NAMALWA (cell line): ENCODE measurements around the gene KCNMA1.
"Not testable (repeated sequence)": the region's sequence is repeated elsewhere in the genome, so short reads cannot be mapped to it uniquely, and the experiment has no call there.

Experiments used
- DNase-seq: peaks from one replicate; pipeline ENCODE4 v3.0.0-alpha.2; 2015; ENCODE audit warnings: low spot score

KCNMA1 gene

DNA sequence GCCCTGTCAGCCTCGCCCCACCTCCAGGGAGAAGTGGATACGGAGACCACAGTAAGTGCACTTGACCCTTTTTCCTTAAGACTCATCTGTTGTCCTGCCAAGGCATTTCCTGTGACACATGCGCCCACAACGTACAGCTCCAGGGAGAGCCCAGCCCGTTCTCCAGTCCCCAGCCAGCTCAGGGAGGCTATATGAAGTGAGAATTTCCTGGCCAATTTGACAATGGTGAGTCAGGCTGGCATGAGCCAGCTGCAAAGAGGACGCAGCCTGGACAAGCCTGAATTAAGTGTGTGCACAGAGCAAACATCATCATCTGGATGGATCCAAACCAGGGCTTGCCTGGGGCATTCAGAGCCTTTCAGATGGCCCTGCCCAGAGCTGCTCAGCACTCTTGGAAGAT, 244.8 kb downstream of the KCNMA1 start:
- DNase-seq = no peak

DNA sequence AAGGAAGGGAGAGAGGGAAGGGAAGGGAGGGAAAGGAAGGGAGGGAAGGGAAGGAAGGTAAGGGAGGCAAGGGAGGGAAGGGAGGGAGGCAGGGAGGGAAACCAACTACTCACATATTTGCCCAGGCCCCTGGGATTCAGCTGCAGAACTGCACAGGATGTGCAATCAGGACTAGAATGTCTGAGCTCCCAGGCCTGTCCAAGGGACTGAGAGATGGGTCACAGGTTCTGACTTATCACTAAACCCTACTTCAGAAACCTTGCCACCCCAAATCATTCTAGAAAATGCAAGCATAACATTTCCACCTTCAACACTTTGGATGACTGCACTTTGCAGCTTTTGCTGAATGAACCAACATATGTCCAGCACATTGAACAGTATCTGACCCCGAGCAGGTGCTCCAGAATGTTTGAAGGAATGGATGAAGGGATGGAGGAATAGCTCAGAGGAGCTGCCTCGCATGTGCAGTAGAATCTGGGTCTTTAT, 245.3 kb downstream of the KCNMA1 start:
- DNase-seq = no peak

DNA sequence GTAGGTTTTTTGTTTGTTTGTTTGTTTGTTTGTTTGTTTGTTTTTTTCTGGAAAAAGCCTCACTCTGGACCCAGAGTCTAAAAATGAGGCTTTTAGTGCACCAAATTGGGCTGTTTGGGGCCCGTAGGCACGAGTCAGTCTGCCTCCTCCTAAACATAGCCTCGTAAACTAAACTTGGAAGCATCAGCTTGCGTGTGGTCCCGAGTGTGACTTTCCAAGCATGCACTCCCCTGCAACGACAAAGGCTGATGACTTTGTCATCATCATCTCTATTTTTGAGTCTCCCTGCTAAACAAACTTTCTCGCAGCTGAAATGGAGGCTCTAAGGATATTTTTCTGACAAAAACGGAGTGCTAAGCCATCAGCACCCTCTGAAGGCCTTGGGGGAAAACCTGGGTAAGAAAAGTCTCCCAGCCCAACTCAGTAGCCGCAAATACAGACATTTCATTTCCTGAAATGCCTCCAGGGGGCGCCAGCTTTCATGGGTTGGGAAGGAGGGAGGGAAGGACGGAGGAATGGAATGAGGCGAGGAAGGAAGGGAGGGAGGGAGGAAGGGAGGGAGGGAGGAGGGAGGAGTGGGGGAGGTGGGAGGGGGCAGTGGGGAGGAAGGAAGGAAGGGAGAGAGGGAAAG, 245.9 kb downstream of the KCNMA1 start:
- peak; percentile 42 for DNase-seq

DNA sequence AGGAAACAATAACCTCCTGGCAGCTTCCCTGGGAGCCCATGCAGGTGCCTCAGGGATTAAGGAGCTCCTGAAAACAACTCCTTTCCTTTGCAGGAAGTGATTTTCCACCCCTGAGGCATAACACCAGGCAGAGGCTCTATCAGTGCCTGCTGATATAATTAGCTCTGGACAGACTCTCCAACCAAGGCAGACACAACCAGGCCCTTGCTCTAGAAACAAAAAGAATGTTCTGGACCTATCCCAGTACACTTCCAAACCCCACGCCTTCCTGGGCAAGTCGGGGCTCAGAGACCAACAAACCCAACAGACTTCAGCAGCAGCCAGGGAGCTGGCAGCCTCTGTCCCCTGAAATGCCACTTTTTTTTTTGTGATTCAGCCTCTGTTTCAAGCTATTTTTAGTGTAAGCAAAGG, 247.1 kb downstream of the KCNMA1 start:
- no peak for DNase-seq

DNA sequence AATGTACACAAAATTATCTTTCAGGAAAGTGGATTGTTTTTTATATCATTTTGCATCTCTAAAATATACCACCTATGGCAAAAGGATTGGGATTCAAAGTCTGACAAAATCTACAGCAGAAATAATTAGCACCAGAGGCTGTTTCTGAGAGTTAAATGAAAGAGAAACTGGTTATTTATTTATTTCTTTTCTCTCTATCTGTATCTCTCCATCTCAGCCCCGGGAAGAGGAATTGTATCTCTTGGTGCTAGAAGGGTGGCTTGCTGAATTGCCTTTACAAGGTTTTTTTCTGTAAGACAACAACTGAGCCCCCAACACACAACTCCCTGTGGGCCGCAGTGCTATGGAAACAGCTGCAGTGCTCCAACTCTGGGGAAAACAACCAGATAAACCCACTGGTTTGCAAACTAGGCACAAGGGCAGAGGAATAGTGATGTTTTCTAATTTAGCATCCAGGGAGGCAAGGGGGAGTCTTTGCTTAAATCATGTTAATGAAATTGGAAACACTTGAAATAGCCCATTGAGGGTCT, 249.0 kb downstream of the KCNMA1 start:
- no peak for DNase-seq

DNA sequence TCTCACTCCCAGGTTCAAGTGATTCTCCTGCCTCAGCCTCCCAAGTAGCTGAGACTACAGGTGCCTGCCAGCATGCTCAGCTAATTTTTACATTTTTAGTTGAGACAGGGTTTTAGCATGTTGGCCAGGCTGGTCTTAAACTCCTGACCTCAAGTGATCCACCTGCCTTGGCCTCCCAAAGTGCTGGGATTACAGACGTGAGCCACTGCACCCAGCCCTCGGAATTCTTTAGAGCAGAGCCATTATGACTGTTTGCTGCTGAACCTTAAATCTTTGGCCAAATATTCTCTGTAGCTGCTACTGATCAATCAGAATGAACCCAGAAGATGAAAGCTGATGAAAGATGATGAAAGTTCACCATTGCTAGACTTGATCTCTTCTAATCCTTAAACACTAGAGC, 249.9 kb downstream of the KCNMA1 start:
- DNase-seq = not testable (repeated sequence)

GRCh38 chr10:77387247-77387646, 250.4 kb downstream of the KCNMA1 start:
- no peak for DNase-seq

DNA sequence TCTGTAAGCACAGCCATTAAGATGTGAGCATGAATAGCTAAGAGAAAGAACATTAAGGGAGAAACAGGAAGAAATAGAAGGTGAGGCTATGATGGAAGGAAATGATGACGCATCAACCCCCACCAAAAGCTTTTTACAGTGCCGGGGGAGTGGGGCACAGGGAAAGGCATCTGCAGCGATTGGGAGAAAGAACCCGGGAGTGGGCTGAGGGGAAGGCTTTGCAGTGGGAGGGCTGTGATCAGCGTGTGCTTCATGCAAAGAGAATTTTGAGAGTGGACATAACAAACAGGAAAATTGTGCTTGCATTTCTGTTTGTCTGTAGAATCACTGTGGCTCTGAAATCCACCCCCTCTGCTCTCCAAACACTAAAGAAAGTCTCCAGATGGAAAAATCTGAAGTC, 250.8 kb downstream of the KCNMA1 start:
- DNase-seq = no peak

DNA sequence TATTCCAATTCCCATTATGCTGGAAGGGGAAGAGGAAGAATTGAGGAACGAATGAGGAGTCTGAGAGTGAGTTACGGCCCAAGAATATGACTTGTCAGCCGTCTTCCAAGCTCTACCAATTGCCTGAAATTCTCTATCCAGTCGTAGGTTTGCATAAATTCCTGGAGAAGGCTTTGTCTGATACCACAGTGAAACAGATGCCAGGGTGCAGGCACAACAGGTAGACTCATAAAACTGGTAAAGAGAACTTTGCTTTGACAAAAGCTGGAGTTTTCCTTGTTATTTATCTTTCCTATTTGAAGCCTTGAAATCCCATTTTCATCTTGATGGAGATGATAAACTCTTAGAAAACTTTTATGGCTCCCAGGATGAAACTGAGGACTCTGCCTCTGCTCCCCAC, 251.2 kb downstream of the KCNMA1 start:
- no peak for DNase-seq

GRCh38 chr10:77385315-77385714, 252.3 kb downstream of the KCNMA1 start:
- no peak for DNase-seq

DNA sequence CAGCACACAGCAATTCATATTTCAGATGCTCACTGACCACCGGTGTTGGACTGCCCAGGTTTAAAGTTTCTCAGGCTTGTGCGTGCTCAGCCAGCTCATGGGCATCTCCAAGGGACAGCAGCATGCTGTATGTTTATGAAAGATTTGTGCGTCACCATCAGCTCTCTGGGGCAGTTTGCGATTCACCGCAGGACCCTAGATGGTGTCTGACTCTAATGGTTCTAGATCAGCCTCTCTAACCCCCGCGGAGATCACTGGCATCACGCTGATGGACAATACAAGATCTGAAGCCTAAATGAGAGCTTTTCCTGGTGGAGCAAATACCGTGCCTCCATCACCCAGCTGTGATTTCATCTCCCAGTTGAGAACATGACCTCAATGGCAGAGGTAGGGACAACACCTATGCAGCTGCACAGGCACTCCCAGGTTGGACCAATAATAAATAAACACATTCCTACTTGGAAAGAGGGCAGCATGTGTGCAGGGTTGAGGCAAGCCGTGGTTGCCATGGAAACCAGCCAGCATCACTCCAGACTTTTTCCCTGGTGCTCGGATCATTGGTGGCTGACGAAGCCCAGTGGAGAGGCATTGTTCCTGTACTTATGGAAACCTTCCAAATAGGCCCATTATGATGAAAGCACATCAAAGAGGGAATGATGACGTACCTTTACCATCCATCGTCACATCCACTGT, 253.6 kb downstream of the KCNMA1 start:
- no peak for DNase-seq

GRCh38 chr10:77381750-77382149, 255.9 kb downstream of the KCNMA1 start:
- DNase-seq = no peak

GRCh38 chr10:77380723-77381122, 256.9 kb downstream of the KCNMA1 start:
- DNase-seq = no peak

- DNase-seq = no peak
Observed at GRCh38 chr10:77380191-77380590, 257.4 kb downstream of the KCNMA1 start.

- no peak for DNase-seq
Observed at GRCh38 chr10:77378366-77379349, 258.9 kb downstream of the KCNMA1 start.

GRCh38 chr10:77377678-77378352, 259.8 kb downstream of the KCNMA1 start:
- no peak for DNase-seq

DNA sequence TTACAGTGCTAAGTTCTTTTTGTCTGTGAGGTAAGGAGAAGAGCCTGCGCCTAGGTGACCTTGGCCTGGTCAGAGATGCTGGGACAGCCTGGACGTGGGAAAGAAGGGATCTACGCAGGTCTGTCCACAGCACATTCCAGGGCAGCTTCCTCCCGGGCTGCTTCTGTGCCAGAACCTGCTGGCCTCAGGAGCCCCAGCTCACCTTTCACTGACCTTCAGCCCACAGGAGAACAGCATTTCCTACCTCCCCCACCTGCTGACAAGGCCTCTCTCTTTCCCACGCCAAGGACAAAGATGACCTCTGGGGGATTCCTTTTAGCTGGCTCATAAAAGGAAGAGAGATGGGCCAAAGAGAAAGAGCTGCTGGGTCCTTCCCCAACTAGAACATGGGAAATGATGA, 260.6 kb downstream of the KCNMA1 start:
- no peak for DNase-seq

- no peak for DNase-seq
Observed at GRCh38 chr10:77374189-77374656, 263.4 kb downstream of the KCNMA1 start.

DNA sequence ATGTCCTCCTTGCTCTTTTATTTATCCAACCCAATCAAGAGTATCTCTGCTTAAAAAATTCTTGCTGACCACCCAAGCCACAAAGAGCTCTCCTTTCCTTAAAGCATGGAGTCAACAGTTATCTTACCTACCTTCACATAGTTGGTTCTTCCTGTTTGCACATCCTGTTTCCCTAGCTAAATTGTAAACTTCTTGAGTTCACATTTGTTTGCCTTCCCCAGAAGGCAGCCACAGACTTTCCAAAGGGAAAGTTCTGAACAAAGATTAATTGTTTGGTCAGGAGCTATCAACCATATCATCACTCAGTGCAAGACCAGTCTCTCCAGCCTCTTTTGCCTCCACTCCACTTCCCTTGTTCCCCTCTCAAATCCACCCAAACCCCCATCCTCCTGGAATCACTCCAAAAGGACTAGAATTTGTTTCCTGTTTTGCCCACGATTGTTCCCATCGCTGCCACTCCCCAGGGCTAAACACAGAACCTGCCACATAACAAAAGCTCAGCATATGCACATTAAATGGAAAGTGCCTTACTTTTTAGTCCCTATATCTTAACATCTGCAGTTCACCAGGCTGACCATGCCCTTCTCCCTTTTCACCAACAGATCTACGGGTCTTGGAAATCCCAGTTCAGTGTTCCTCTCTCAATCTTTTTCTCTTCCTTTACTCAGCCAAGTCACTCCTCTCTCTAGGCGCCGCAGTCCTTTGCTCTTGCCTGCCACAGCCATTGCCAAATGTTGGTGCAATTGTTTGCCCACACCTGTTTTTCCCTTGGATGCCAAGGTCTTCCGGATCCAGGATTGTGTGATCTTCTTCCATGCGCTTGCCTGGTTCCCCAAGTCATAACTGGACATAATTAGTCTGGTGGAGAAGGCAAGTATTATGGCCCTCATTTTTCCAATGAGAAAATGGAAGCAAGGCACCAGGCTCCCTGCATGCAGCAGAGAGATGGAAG, 265.5 kb downstream of the KCNMA1 start:
- DNase-seq = no peak

GRCh38 chr10:77371421-77371820, 266.2 kb downstream of the KCNMA1 start:
- DNase-seq = no peak
